Measurements from ENCODE around the gene SYF2.

GRCh38 chr1:25219661-25220251 is 12.5 kb downstream of the SYF2 start:
- no peak for TF ChIP-seq CTCF (IDR thresholded peaks at IDR 0.05; ENCODE audit: low read length)
- TF ChIP-seq EZH2 (optimal IDR thresholded peaks at IDR 0.05; ENCODE audit: low read depth, low read length) = no peak
- TF ChIP-seq EZH2phosphoT487 (IDR thresholded peaks at IDR 0.05; ENCODE audit: low read length) = no peak
